BE2C (cell line): ENCODE results near the gene SKI.

Experiments used
- DNase-seq: peaks from one replicate; pipeline ENCODE4 v3.0.0-alpha.2; 2020
- H3K27me3 ChIP-seq: fragments of 250-450 bp; sonication (Bioruptor Pico); 2 replicates; pipeline ENCODE4 v1.5.1; 2020; ENCODE audit warnings: mild to moderate bottlenecking
- H3K36me3 ChIP-seq: fragments of 250-450 bp; sonication (Bioruptor Pico); 2 replicates; pipeline ENCODE4 v1.5.1; 2020; ENCODE audit warnings: mild to moderate bottlenecking
- H3K4me1 ChIP-seq: fragments of 250-450 bp; sonication (Bioruptor Pico); 2 replicates; pipeline ENCODE4 v1.5.1; 2020
- H3K4me3 ChIP-seq: 2 replicates; pipeline ENCODE4 v1.5.1; 2011; ENCODE audit warnings: low read depth, low read length
- H3K9me3 ChIP-seq: fragments of 250-450 bp; sonication (Bioruptor Pico); 2 replicates; pipeline ENCODE4 v1.5.1; 2020
- CTCF ChIP-seq: IDR thresholded peaks from 2 replicates; pipeline ENCODE4 v1.5.1; 2012; ENCODE audit warnings: mild to moderate bottlenecking, low read depth, low read length

The SKI gene

GRCh38 chr1:2186901-2187300 lies 41.2 kb upstream of the SKI start:
- Histone ChIP-seq H3K27me3 (no peaks in the 10 kb centered on the region), H3K36me3 (no peaks in the 10 kb centered on the region), H3K4me3 (no peak overlapping the region), H3K4me1 (no peaks in the 10 kb centered on the region), H3K9me3 (no peaks in the 10 kb centered on the region)
- DNase-seq: no peak
- TF ChIP-seq CTCF: no peak

GRCh38 chr1:2187619-2188018 lies 40.5 kb upstream of the SKI start:
- H3K4me1 ChIP-seq: no peaks in the 10 kb centered on the region
- no peak for TF ChIP-seq CTCF

GRCh38 chr1:2188336-2188735 lies 39.8 kb upstream of the SKI start:
- H3K9me3 ChIP-seq: no peaks in the 10 kb centered on the region
- H3K27me3 ChIP-seq: no peaks in the 10 kb centered on the region
- no peaks in the 10 kb centered on the region for H3K36me3 ChIP-seq
- no peak overlapping the region for H3K4me3 ChIP-seq
- no peak for DNase-seq
- no peak for TF ChIP-seq CTCF
- H3K4me1 ChIP-seq: no peaks in the 10 kb centered on the region

More at GRCh38 chr1:2187619-2188018, 40.5 kb upstream of the SKI start:
- no peaks in the 10 kb centered on the region for H3K36me3 ChIP-seq
- DNase-seq: no peak
- H3K27me3 ChIP-seq: no peaks in the 10 kb centered on the region
- H3K4me3 ChIP-seq: no peak overlapping the region
- no peaks in the 10 kb centered on the region for H3K9me3 ChIP-seq

GRCh38 chr1:2189459-2190425 lies 38.4 kb upstream of the SKI start:
- DNase-seq: peak; percentile 97
- Histone ChIP-seq H3K9me3 (no peaks in the 10 kb centered on the region), H3K27me3 (no peaks in the 10 kb centered on the region), H3K4me1 (no peaks in the 10 kb centered on the region), H3K4me3 (peak overlapping the region; percentile 76), H3K36me3 (no peaks in the 10 kb centered on the region)
- TF ChIP-seq CTCF: no peak

- Histone ChIP-seq H3K27me3 (no peaks in the 10 kb centered on the region), H3K4me3 (peak overlapping the region; percentile 76), H3K4me1 (peaks cover 4% of the 10 kb centered on the region), H3K36me3 (no peaks in the 10 kb centered on the region), H3K9me3 (no peaks in the 10 kb centered on the region)
- no peak for DNase-seq
- no peak for TF ChIP-seq CTCF
These were observed 37.6 kb upstream of the SKI start for GRCh38 chr1:2190491-2190976.
